Retinal pigment epithelial cell (primary cell): ENCODE data around the gene COL4A3.

ENCODE experiments used
- DNase-seq: peaks from one replicate; pipeline ENCODE4 v3.0.0-alpha.2; 2010; ENCODE audit warnings: low read depth
- H3K4me3 ChIP-seq: 2 replicates; pipeline ENCODE4 v1.5.1; 2011; ENCODE audit warnings: mild to moderate bottlenecking, low read length, control low read depth, moderate library complexity
- CTCF ChIP-seq: conservative IDR thresholded peaks from 2 replicates; pipeline ENCODE4 v1.5.1; 2011; ENCODE audit warnings: low read depth, low read length, control low read depth, inconsistent platforms

Gene COL4A3

GRCh38 chr2:227241005-227241404, 76.6 kb downstream of the COL4A3 start:
- H3K4me3 ChIP-seq: no peak overlapping the region
- peak; percentile 92 for DNase-seq
- no peak for TF ChIP-seq CTCF

DNA sequence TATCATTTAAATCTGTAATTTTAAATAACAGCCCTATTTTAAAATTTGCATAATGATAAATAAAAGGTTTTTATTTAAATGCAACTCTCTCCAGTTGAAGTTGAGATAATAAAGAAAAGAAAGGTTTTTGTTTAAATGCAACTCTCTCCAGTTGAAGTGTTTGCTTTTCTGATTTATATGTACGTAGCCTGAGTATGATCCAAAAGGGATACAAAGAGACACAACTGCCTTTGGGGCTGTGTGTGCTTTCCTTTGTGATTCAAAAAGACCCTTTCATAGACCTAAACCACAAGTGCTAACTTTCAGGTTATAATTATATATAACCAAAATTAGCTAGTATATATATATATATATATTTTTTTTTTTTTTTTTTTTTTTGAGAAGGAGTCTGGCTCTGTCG, 84.5 kb downstream of the COL4A3 start:
- no peak overlapping the region for H3K4me3 ChIP-seq
- TF ChIP-seq CTCF: no peak
- DNase-seq: no peak

DNA sequence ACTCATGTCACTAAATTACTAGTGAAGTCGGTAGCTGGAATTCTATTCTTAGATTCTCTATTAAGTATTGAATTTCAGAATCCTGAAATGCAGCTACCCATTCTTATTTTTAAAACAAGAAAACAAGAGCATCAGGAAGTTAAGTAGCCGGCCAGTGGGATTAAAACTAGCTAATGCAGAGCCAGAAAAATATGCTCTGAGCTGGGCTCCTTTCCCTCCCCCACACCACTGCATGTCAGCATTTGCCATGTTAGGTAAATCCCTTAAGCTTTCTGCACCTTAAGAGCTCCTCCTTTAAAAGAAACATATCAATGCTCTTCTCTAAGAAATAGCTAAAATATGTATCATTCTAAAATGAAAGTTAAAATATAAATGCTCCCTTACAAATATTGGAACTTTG, 88.4 kb downstream of the COL4A3 start:
- no peak for TF ChIP-seq CTCF
- DNase-seq: peak; percentile 58
- no peak overlapping the region for H3K4me3 ChIP-seq

DNA sequence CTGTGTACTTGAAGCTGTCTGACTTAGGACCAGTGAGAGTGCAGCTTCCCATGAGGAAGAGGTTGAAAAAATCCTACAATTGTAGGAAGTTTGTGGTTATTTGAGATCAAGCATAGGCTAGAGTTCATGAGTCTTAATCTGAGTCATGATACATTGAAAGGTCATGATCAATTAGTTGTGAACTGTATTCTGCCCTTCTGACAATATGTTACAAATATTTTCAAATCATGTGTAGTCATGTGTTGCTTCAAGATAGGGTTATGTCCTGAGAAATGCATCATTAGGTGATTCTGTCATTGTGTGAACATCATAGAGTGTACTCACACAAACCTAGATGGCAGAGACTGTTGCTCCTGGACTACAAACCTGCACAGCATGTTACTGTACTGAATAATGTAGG, 92.2 kb downstream of the COL4A3 start:
- H3K4me3 ChIP-seq: no peak overlapping the region
- no peak for DNase-seq
- TF ChIP-seq CTCF: no peak

DNA sequence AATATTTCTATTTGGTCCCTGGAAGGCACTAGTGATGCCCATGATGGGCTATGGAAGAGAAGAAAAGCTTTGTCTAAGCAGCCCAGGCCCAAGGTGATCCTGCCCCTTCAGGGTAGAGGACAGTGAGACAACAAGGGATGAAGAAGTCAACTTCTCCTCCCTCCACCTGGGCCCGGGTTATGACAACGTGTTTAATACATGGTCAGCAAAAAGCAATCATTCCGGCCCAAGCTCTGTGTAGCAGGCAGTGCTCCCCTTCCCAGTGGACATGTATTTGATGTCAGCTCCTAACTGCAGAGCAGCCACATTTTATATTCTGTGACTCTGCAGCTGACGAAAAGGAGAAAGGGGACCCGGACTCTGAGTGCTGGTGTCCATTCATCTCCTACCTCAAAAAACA, 93.4 kb downstream of the COL4A3 start:
- DNase-seq: no peak
- no peak for TF ChIP-seq CTCF
- no peak overlapping the region for H3K4me3 ChIP-seq

GRCh38 chr2:227260041-227260440, 95.6 kb downstream of the COL4A3 start:
- no peak for DNase-seq
- TF ChIP-seq CTCF: no peak
- no peak overlapping the region for H3K4me3 ChIP-seq

DNA sequence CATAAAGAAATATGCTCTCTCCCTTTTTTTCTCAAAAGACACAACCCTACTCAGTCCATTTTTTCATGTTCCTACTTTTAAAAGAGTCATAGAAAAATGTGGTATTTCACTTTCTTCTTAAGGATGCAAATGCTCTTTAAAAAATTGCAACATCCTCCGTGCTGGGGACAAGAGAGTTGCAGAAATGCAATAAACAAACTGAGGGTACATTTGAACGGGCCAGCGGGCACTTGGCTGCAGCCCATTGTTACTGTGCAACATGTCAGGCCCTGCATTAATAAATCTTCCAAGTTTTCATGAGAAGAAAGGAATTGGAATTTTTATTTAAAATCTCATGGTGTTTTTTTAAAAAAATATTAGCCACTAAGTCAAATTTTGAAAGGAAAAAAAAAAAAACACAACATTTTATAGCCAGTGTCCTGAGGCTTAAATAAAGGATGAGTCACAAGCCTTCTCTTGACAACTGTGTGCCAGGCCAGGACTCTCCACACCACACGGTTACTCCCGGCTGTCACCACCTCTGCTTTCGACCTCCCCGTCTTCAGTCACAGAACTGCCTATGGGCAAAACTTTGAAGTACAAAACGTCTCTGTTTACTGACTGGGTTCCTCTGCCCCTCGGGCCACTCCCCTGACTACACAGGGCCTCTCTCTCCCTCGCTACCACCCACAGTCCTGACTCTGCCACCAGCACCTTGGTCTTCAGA, 103.1 kb downstream of the COL4A3 start:
- no peak for TF ChIP-seq CTCF
- no peak overlapping the region for H3K4me3 ChIP-seq
- DNase-seq: no peak
